Measurements from ENCODE around the gene LRRC1. TPM values are rescaled to one million over a fixed set of nuclear protein-coding genes. Genes with fewer than 3 reads are reported as not detected.

Gene LRRC1
- total RNA-seq, 1 experiment from 2014 or later = 10.3 TPM

DNA sequence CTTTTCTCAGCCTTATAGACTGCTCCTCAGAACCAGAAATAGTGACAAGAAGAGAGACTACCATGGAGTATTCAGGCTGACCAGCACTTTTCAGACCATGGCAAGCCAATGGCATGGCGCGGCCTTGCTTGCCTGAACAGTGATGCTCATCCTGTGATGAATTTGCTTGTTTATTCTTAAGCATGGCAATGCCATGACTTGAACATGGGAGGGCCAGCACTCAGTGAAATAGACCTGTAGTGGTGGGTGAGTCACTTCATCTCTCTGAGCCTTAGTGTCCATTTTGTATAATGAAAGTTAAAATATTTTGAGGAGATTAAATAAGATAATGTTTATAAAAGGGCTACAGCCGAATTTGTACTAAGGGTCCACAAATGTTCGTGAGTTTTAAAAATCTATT lies 79.1 kb downstream of the LRRC1 start:
- Histone ChIP-seq H2BK120ac (ENCODE audit: low read depth, low read length, poor library complexity, severe bottlenecking) (no peak overlapping the region), H3K4ac (ENCODE audit: low read depth, low read length) (no peak overlapping the region), H3K27ac (ENCODE audit: insufficient read length, low read depth, low read length) (no peak overlapping the region), H2BK20ac (ENCODE audit: low read depth, low read length, poor library complexity, severe bottlenecking) (no peak overlapping the region), H3K4me2 (ENCODE audit: insufficient read depth, insufficient read length, low read length) (no peak overlapping the region), H4K20me1 (ENCODE audit: control insufficient read depth, insufficient read depth, insufficient read length) (no peaks in the 10 kb centered on the region), H3K18ac (ENCODE audit: insufficient read length, low read depth, low read length) (no peak overlapping the region), H4K5ac (ENCODE audit: insufficient read length, low read depth, low read length) (no peak overlapping the region), H3K14ac (ENCODE audit: insufficient read depth, low read length) (no peak overlapping the region), H3K9me3 (ENCODE audit: control insufficient read depth, low read depth, low read length) (no peaks in the 10 kb centered on the region), H2AK5ac (ENCODE audit: insufficient read length, low read length) (no peak overlapping the region), H3K9ac (ENCODE audit: extremely low read depth, insufficient read length, low read length) (no peak overlapping the region), H2BK15ac (ENCODE audit: low read depth, low read length) (no peak overlapping the region), H3K79me1 (ENCODE audit: insufficient read depth, low read depth, low read length, poor library complexity, severe bottlenecking) (no peaks in the 10 kb centered on the region), H3K56ac (ENCODE audit: insufficient read length, low read depth, low read length) (no peak overlapping the region), H3K23ac (ENCODE audit: insufficient read length, low read depth, low read length) (no peak overlapping the region), H3K4me1 (ENCODE audit: insufficient read depth, low read length) (no peaks in the 10 kb centered on the region; the same call in 1 of the 2 replicates), H3T11ph (ENCODE audit: low read length) (no peak overlapping the region), H4K8ac (replicated peaks; ENCODE audit: insufficient read length, low read depth, low read length) (no peak overlapping the region), H2BK12ac (ENCODE audit: insufficient read length, low read depth, low read length) (no peak overlapping the region), H3K23me2 (ENCODE audit: insufficient read length, low read depth, low read length, poor library complexity, severe bottlenecking) (no peaks in the 10 kb centered on the region), H2BK5ac (ENCODE audit: insufficient read length, low read length) (no peak overlapping the region), H3K27me3 (ENCODE audit: insufficient read depth, low read length) (no peaks in the 10 kb centered on the region), H3K79me2 (ENCODE audit: insufficient read depth, low read length) (no peaks in the 10 kb centered on the region), H2AFZ (ENCODE audit: low read length) (no peak overlapping the region), H4K91ac (ENCODE audit: insufficient read length, low read depth, low read length) (no peak overlapping the region)
- H3K9me3 Mint-ChIP-seq = peaks cover 19 to 25% of the 10 kb centered on the region in 2 experiments; a peak in 4 of 5 replicates
- no peak overlapping the region for H3K27ac Mint-ChIP-seq
- H3K27me3 Mint-ChIP-seq (ENCODE audit: low read depth) = no peaks in the 10 kb centered on the region
- peaks cover 2 to 8% of the 10 kb centered on the region in 2 experiments; a peak in 3 of 4 replicates for H3K4me1 Mint-ChIP-seq
- TF ChIP-seq, protein P1, sequence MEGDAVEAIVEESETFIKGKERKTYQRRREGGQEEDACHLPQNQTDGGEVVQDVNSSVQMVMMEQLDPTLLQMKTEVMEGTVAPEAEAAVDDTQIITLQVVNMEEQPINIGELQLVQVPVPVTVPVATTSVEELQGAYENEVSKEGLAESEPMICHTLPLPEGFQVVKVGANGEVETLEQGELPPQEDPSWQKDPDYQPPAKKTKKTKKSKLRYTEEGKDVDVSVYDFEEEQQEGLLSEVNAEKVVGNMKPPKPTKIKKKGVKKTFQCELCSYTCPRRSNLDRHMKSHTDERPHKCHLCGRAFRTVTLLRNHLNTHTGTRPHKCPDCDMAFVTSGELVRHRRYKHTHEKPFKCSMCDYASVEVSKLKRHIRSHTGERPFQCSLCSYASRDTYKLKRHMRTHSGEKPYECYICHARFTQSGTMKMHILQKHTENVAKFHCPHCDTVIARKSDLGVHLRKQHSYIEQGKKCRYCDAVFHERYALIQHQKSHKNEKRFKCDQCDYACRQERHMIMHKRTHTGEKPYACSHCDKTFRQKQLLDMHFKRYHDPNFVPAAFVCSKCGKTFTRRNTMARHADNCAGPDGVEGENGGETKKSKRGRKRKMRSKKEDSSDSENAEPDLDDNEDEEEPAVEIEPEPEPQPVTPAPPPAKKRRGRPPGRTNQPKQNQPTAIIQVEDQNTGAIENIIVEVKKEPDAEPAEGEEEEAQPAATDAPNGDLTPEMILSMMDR (conservative IDR thresholded peaks at IDR 0.05) = no peak
- no peak overlapping the region for H3K4me3 Mint-ChIP-seq
- H3K36me3 Mint-ChIP-seq (ENCODE audit: insufficient read depth in 1 of 3, low read depth in 3 of 3) = peaks cover 20 to 25% (median 22%) of the 10 kb centered on the region in 3 experiments
- no peak for DNase-seq
- WGBS (ENCODE audit: extremely low coverage, insufficient read length, low lambda C conversion rate) = no CpG with 5 or more reads among the region's 4 CpGs

Data from H9 (cell line).